Muscle of leg (tissue), 11 donors: ENCODE data around the gene TPST2. TPM values are rescaled to one million over a fixed set of nuclear protein-coding genes. Genes with fewer than 3 reads are reported as not detected.
A peak's percentile ranks its signal among the peaks of the same experiment; 100 is the strongest.

Source experiments
- DNase-seq: peaks from one replicate; pipeline ENCODE4 v3.0.0; 2013
- H3K27ac ChIP-seq: one replicate; pipeline ENCODE4 v1.5.1; 2013; ENCODE audit warnings: mild to moderate bottlenecking, low read length, control low read depth
- H3K27me3 ChIP-seq: one replicate; pipeline ENCODE4 v1.6.1; 2013; ENCODE audit warnings: low read length; ENCODE audit not compliant: control insufficient read depth, insufficient read depth
- H3K36me3 ChIP-seq: one replicate; pipeline ENCODE4 v1.6.1; 2013; ENCODE audit warnings: low read length; ENCODE audit not compliant: control insufficient read depth, insufficient read depth
- H3K4me1 ChIP-seq: one replicate; pipeline ENCODE4 v1.6.1; 2013; ENCODE audit warnings: low read length; ENCODE audit not compliant: control insufficient read depth, insufficient read depth
- H3K4me3 ChIP-seq: one replicate; pipeline ENCODE4 v1.5.1; 2013; ENCODE audit warnings: low read length, control low read depth
- H3K9me3 ChIP-seq: replicated peaks from 2 replicates; pipeline ENCODE4 v1.6.1; 2013; ENCODE audit warnings: low read depth, low read length; ENCODE audit not compliant: control insufficient read depth
- WGBS: methylation state at CpG from one replicate; pipeline ENCODE4 v1.1.5; 2013; ENCODE audit warnings: missing lambda C conversion rate; ENCODE audit not compliant: insufficient coverage; 5-methylcytosine and 5-hydroxymethylcytosine counted together
- polyA plus RNA-seq, 8 donors: library from polyadenylated mRNA; unstranded; fragments of 120-200 nt; gene quantifications; one replicate each; pipeline versions ENCODE4 v1.2.1 to v1.2.3, GENCODE V29; 2013; ENCODE audit warnings: inconsistent platforms in 1 of 8, low replicate concordance in 1 of 8; ENCODE audit not compliant: insufficient read length in 8 of 8, insufficient read depth in 1 of 8
- total RNA-seq: library from RNA; stranded (reverse); fragments of 120-200 nt; gene quantifications from one replicate; pipeline ENCODE4 v1.2.4, GENCODE V29; 2013

TPST2 gene
- total and polyA plus RNA-seq, 9 donors: 5.4 to 11.3 (median 7.4) TPM

DNA sequence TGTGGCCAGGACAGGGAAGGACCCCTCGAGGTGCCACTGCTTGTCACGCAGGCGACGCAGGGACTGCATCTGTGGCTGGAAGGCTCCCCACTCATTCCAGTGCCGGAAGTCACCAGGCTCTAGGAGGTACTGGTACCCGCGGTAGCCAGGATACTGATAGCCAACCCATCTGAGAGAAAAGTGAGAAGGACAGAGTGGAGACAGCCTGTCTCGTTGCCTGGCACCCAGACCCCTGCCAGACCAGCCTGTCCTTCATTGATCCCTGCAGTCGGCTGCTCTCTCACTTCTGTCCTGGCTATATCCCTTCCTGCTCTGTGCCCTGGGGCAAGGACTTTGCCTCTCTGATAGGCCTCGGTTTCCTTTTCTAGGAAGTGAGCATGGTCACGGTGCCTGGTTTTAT, 9.6 kb upstream of the TPST2 start:
- peaks cover 2% of the 10 kb centered on the region for H3K27me3 ChIP-seq
- no peaks in the 10 kb centered on the region for H3K4me1 ChIP-seq
- no peaks in the 10 kb centered on the region for H3K36me3 ChIP-seq
- no peaks in the 10 kb centered on the region for H3K9me3 ChIP-seq
- WGBS: 73% methylated on average over 10 of the region's 11 CpGs
- DNase-seq: no peak
- H3K4me3 ChIP-seq: no peak overlapping the region
- H3K27ac ChIP-seq: no peak overlapping the region

DNA sequence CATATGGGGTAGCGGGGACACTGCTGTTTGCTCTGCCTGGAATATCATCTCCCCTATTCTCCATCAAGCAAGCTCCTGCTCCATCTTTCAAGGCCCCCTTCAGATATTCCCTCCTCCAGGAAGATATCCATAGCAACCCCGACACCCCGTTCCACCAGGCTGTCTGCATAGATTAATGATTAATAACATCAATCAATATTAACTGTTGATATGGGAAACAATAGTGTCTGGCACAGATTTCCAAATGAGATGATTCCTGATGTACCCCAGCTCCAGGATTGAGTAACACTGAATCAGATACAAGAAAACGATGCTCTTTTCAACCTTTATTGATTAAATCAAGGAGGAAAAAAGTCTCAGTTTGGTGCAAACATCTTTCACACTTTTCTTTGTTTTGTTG, 7.5 kb upstream of the TPST2 start:
- Histone ChIP-seq H3K36me3 (no peaks in the 10 kb centered on the region), H3K9me3 (no peaks in the 10 kb centered on the region)

DNA sequence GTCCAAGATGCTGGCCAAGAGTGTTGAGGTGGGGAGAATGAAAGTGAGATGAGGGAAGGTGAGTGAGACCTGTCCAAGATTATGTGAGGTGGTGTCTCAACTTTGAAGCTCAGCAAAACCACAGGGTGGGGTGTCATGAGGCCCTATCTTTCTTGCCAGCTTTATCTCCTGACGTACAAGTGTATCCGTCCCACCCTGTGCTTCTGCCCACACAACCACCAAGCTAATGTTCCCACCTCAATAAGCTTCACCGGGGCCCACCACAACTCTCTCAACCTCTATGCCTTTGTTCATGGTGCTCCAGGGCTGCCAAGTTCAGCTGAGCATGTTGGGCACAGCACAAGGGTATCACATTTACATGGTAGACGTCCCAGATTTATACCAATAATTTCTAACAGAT, 7.1 kb upstream of the TPST2 start:
- H3K27ac ChIP-seq: no peak overlapping the region
- H3K27me3 ChIP-seq: peaks cover 2% of the 10 kb centered on the region
- H3K4me1 ChIP-seq: no peaks in the 10 kb centered on the region
- DNase-seq: no peak
- H3K9me3 ChIP-seq: no peaks in the 10 kb centered on the region
- H3K36me3 ChIP-seq: no peaks in the 10 kb centered on the region
- no peak overlapping the region for H3K4me3 ChIP-seq
- WGBS: 91% methylated on average over 3 of the region's 4 CpGs

More for the DNA sequence above, 7.5 kb upstream of the TPST2 start:
- Histone ChIP-seq H3K27me3 (peaks cover 2% of the 10 kb centered on the region), H3K4me3 (no peak overlapping the region), H3K27ac (no peak overlapping the region), H3K4me1 (no peaks in the 10 kb centered on the region)
- WGBS: 100% methylated on average over 1 of the region's 4 CpGs
- no peak for DNase-seq

DNA sequence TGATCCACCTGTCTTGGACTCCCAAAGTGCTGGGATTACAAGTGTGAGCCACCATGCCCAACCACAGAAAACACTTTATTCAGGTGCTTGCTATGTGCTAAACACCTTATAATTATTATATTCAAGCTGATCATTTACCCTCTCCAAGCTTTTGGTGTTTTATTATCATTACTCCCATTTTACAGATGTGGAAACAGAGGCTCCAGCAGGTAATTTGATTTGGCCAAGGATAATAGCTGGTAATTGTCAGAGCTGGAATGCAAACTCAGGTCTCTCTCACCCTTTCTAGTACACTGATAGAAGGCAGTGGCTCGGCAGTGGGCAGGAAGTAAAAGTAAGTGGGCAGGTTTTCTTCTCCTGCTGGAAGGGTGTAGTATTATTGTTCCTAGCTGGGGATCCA, 3.8 kb upstream of the TPST2 start:
- Histone ChIP-seq H3K4me3 (no peak overlapping the region), H3K4me1 (peaks cover 9% of the 10 kb centered on the region), H3K36me3 (no peaks in the 10 kb centered on the region), H3K27me3 (no peaks in the 10 kb centered on the region), H3K9me3 (no peaks in the 10 kb centered on the region), H3K27ac (no peak overlapping the region)
- no peak for DNase-seq
- WGBS: 20% methylated on average over 1 of the region's 1 CpG

DNA sequence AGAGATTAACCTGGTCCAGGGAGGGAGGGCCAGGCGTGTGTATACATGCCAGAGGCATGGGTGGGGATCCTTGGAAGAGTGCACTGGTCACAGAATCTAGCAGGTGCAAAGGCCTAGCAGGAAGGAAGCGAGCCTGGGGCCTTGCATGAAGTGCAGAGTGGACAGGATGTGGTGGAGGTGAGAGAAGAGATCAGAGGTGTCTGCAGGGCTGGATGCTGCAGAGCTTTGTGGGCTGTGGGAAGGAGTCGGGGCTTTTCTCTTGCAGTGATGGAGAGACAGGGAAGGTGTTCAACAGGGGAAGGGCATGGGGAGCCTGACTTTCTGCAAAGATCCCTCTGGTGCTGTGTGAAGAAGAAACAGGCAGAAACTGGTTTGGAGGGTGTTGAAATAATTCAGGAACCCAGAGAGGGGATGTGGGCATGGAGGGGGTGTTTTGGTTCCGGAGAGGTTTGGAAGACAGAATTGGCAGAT, 2.5 kb upstream of the TPST2 start:
- Histone ChIP-seq H3K9me3 (no peaks in the 10 kb centered on the region), H3K36me3 (no peaks in the 10 kb centered on the region), H3K4me3 (no peak overlapping the region), H3K27me3 (no peaks in the 10 kb centered on the region), H3K27ac (no peak overlapping the region), H3K4me1 (peaks cover 9% of the 10 kb centered on the region)
- no peak for DNase-seq
- WGBS: 61% methylated on average over 4 of the region's 4 CpGs

DNA sequence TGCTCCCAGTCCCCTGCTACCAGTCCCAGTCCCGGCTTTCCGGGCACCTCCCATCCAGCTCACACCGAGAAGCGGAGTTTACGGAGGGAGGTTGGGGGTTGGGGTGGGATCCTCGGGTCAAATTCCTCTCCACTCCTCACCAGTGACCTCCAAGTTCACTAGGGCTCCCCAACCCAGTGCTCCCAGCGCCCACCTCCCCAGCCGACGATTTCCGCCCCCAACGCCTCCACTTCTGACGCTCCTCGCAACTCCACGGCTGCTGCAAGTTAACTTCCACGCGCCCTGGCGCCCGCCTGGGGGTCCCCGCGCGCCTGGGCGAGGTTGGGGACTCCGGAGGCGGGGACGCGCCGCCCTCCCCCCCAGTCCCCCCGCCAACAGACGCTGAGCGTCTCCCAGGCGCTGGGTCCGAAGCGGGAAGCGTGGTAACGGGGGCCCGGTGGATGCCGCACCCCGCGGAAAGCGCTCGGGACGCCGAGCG, 526 bp downstream of the TPST2 start:
- Histone ChIP-seq H3K36me3 (no peaks in the 10 kb centered on the region), H3K4me1 (peaks cover 15% of the 10 kb centered on the region), H3K4me3 (peak overlapping the region; percentile 56), H3K27ac (peak overlapping the region; percentile 6), H3K9me3 (no peaks in the 10 kb centered on the region), H3K27me3 (no peaks in the 10 kb centered on the region)
- WGBS: under 1% methylated on average over 34 of the region's 44 CpGs
- DNase-seq: no peak

DNA sequence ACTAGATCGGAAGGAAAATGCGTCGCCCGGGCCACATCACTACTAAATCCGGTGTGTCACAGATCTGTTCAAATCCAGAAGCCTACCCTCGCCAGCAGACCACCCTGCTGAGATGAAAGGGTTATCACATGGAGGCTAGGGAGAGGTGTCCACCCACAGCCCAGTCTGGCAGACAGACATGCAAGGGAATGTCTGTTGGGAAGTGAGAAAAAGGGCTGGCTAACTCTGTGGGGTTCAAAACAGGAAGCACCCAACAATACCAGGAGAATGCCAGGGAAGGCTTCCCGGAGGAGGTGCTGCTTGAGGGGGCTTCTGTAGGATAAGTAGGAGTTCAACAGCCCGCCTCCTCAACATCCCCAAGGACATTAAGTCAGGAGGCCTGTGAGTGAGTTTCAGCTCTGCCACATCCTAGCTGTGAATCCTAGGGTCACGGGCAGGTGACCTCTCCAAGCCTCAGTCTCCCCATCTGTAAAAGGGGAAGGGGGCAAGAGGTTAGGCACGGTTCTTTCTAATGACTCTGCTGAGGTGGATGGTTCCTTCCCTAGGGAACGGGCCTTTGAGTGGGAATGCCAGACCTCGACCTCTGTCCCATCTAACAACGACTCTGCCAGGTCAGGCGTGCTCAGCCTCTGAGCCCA, 1.1 kb downstream of the TPST2 start:
- 96% methylated on average over 5 of the region's 14 CpGs for WGBS
- Histone ChIP-seq H3K9me3 (no peaks in the 10 kb centered on the region), H3K4me1 (peaks cover 15% of the 10 kb centered on the region), H3K4me3 (peak overlapping the region; percentile 56), H3K27ac (peak overlapping the region; percentile 6), H3K36me3 (no peaks in the 10 kb centered on the region), H3K27me3 (no peaks in the 10 kb centered on the region)
- DNase-seq: peak; percentile 38

DNA sequence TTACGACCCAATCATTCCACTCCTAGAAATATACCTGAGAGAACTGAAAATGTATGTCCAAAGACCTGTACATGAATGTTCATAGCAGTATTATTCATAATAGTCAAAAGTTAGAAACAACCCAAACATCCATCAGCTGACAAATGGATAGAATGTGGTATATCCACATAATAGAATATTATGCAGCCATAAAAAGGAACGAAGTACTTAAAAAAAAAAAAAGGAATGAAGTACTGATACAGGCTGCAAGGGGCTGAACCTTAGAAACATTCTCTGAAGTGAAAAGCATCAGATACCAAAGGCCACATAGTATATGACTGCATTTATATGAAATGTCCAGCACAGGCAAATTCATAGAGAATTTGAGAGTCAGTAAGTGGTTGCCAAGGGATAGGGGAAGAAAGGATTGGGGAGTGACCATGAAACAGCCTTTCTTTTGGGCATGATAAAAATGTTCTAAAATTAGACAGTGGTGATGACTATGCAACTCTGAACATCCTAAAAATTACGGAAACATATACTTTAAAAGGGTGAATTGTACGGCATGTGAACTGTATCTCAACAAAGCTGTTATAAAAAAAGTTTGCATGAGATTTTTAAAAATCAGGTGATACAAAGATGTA, 1.8 kb downstream of the TPST2 start:
- Histone ChIP-seq H3K4me1 (peaks cover 15% of the 10 kb centered on the region), H3K9me3 (no peaks in the 10 kb centered on the region), H3K4me3 (no peak overlapping the region), H3K36me3 (no peaks in the 10 kb centered on the region), H3K27ac (no peak overlapping the region), H3K27me3 (no peaks in the 10 kb centered on the region)
- DNase-seq: peak; percentile 43
- no CpG with 5 or more reads among the region's 4 CpGs for WGBS

DNA sequence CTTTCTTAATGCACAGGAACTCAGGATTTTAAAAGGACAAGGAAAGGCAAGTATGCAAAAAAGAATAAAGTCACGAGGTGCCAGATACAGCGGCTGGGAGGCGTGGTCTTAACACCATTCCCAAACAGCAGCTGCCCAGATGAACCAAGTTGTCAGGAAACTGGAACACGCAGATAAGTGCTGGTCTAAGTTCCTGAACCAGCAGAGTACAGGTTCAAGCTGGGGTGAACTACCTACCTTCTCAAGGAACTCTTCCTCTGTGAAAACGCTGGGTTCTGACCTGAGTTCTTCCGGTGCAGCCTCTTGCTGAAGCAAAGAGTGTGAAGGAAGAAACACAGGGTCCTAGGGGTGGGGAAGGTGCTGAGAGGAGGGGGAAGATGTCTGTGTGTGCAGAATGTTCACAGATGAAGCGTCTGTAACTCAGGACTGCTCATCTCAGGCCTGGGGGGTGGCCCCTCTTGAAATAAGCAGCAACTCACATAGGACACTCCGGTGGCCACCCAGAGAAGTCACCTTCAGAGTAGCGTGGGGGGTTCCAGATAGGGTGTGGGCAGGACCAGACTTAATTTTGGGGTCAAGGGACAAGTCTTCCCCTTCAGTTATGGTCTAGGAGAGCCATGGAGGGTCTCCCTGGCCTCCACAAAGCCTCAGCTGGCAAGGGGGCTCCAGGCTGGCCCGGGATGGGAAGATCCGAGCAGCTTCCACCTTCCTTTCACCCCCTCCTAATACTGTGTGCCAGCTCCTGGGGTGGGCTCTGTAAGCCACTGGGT, 3.2 kb downstream of the TPST2 start:
- Histone ChIP-seq H3K27me3 (no peaks in the 10 kb centered on the region), H3K36me3 (peaks cover 3% of the 10 kb centered on the region), H3K4me1 (peaks cover 15% of the 10 kb centered on the region), H3K27ac (no peak overlapping the region), H3K9me3 (no peaks in the 10 kb centered on the region), H3K4me3 (no peak overlapping the region)
- DNase-seq: peak; percentile 31
- WGBS: 67% methylated on average over 8 of the region's 11 CpGs

DNA sequence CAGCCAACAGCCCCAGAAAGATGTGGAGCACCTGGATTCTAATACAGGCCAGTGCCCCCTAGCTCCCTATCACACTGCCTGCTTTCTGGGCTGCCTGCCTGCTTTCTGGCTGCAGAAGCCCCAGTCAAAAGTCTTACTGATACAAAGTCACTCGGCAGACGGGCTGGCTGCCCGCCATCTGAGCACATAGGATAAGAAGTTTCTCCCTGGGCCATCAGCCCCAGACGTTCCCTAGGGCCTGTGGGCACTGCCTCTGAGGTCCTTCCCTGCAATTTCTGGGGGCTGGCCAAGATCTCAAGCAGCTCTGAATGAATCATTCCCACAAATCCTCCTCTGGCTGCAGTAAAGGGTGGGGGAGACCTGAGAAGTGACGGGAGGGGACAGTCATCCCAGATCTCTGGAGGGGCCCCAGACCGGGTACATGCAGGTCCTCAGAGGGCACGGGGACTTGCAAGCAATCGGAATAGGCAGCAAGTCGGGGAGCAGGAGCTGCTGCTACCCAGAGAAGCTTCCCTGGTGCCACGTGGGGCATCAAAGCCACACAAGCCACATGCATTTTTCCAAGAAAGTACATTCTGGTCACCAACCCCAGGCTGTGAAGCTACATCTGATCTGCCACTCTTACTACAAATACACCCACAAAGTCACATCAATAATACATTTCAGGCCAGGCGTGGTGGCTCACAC, 4.7 kb downstream of the TPST2 start:
- no peaks in the 10 kb centered on the region for H3K9me3 ChIP-seq
- 61% methylated on average over 10 of the region's 11 CpGs for WGBS
- no peak for DNase-seq
- H3K4me3 ChIP-seq: no peak overlapping the region
- no peak overlapping the region for H3K27ac ChIP-seq
- H3K36me3 ChIP-seq: peaks cover 3% of the 10 kb centered on the region
- H3K4me1 ChIP-seq: peaks cover 12% of the 10 kb centered on the region
- no peaks in the 10 kb centered on the region for H3K27me3 ChIP-seq
